G401.6 (cell line): ENCODE data around the gene MYO1B.

Experiments
- FAIRE-seq: peaks from 2 replicates; lab custom pipeline; 2012; peaks lifted over from hg19 to GRCh38; lab: Jason Lieb, UNC

The MYO1B gene

GRCh38 chr2:191298306-191298705 is 53.1 kb downstream of the MYO1B start:
- no peak for FAIRE-seq

- no peak for FAIRE-seq
These were observed 53.8 kb downstream of the MYO1B start for GRCh38 chr2:191299010-191299409.

- no peak for FAIRE-seq
These were observed 54.7 kb downstream of the MYO1B start for GRCh38 chr2:191299866-191300265.

- no peak for FAIRE-seq
These were observed 56.8 kb downstream of the MYO1B start for GRCh38 chr2:191301971-191302370.

GRCh38 chr2:191302459-191303139 is 57.4 kb downstream of the MYO1B start:
- FAIRE-seq = no peak

GRCh38 chr2:191303140-191304005 is 58.2 kb downstream of the MYO1B start:
- FAIRE-seq = no peak

GRCh38 chr2:191304939-191305875 is 60.0 kb downstream of the MYO1B start:
- FAIRE-seq = no peak

GRCh38 chr2:191308026-191308425 is 62.8 kb downstream of the MYO1B start:
- no peak for FAIRE-seq

GRCh38 chr2:191311156-191311555 is 66.0 kb downstream of the MYO1B start:
- no peak for FAIRE-seq

GRCh38 chr2:191311627-191312026 is 66.4 kb downstream of the MYO1B start:
- FAIRE-seq = no peak

GRCh38 chr2:191312163-191312562 is 67.0 kb downstream of the MYO1B start:
- FAIRE-seq = no peak

- no peak for FAIRE-seq
These were observed 67.5 kb downstream of the MYO1B start for GRCh38 chr2:191312662-191313061.

GRCh38 chr2:191314697-191315364 is 69.6 kb downstream of the MYO1B start:
- FAIRE-seq = no peak

GRCh38 chr2:191315365-191315752 is 70.2 kb downstream of the MYO1B start:
- no peak for FAIRE-seq

- FAIRE-seq = no peak
These were observed 71.2 kb downstream of the MYO1B start for GRCh38 chr2:191316246-191316994.

GRCh38 chr2:191318037-191318728 is 73.0 kb downstream of the MYO1B start:
- no peak for FAIRE-seq

- no peak for FAIRE-seq
These were observed 73.5 kb downstream of the MYO1B start for GRCh38 chr2:191318729-191319078.

- no peak for FAIRE-seq
These were observed 74.0 kb downstream of the MYO1B start for GRCh38 chr2:191319186-191319585.

- FAIRE-seq = no peak
These were observed 75.7 kb downstream of the MYO1B start for GRCh38 chr2:191320881-191321280.

- no peak for FAIRE-seq
These were observed 76.9 kb downstream of the MYO1B start for GRCh38 chr2:191321861-191322662.
